PC-9 (cell line): ENCODE data around the gene ZBTB8B. TPM values are rescaled to one million over a fixed set of nuclear protein-coding genes. Genes with fewer than 3 reads are reported as not detected.
"Not testable (repeated sequence)": the region's sequence is repeated elsewhere in the genome, so short reads cannot be mapped to it uniquely, and the experiment has no call there.

Experiments
- BruUV-seq: library from RNA; stranded (reverse); fragments of 400-500 nt; replicated peaks from 2 replicates; lab custom pipeline; 2021; lab: Mats Ljungman, UMichigan
- CTCF ChIA-PET: fragments of 300-600 bp; sonication (Branson Sonifier 250); formaldehyde crosslinking; loops from one replicate; lab custom pipeline; 2022; ENCODE audit warnings: antibody characterized with exemption; lab: Charles Lee
- POLR2A ChIA-PET: fragments of 300-600 bp; sonication (Branson Sonifier 250); formaldehyde crosslinking; loops from one replicate; lab custom pipeline; 2022; ENCODE audit warnings: antibody characterized with exemption; ENCODE audit not compliant: unreplicated experiment; lab: Charles Lee
- DNase-seq, 2 experiments: peaks; one replicate each; pipeline versions ENCODE4 v3.0.0 to v3.0.0-alpha.2; 2015 to 2022; ENCODE audit warnings: mixed read lengths in 1 of 2
- H2AFZ ChIP-seq: fragments of 200-600 bp; sonication (generic); 2 replicates; pipeline ENCODE4 v1.8.1; 2017; ENCODE audit warnings: antibody characterized with exemption
- H3F3A ChIP-seq: fragments of 200-600 bp; sonication (generic); 2 replicates; pipeline ENCODE4 v1.8.1; 2017; ENCODE audit warnings: antibody characterized with exemption, mild to moderate bottlenecking, low read depth; ENCODE audit not compliant: insufficient read depth
- H3K27ac ChIP-seq: fragments of 200-600 bp; sonication (generic); 2 replicates; pipeline ENCODE4 v1.6.1; 2016; ENCODE audit warnings: mixed run types
- H3K27me3 ChIP-seq: fragments of 200-600 bp; sonication (generic); 2 replicates; pipeline ENCODE4 v1.6.1; 2016; ENCODE audit warnings: low read depth, mixed run types; ENCODE audit not compliant: insufficient read depth
- H3K36me3 ChIP-seq: fragments of 200-600 bp; sonication (generic); 2 replicates; pipeline ENCODE4 v1.6.1; 2016; ENCODE audit warnings: low read depth, mixed run types
- H3K4me1 ChIP-seq: fragments of 200-600 bp; sonication (generic); replicated peaks from 2 replicates; pipeline ENCODE4 v1.6.1; 2016; ENCODE audit warnings: mixed run types; ENCODE audit not compliant: insufficient read depth
- H3K4me2 ChIP-seq: fragments of 200-600 bp; sonication (generic); 2 replicates; pipeline ENCODE4 v1.6.1; 2017; ENCODE audit warnings: mixed run types
- H3K4me3 ChIP-seq: fragments of 200-600 bp; sonication (generic); 2 replicates; pipeline ENCODE4 v1.6.1; 2016; ENCODE audit warnings: mixed run types
- H3K79me2 ChIP-seq: fragments of 200-600 bp; sonication (generic); 2 replicates; pipeline ENCODE4 v1.6.1; 2017; ENCODE audit warnings: low read depth, mixed run types
- H3K9me2 ChIP-seq: fragments of 200-600 bp; sonication (generic); 2 replicates; pipeline ENCODE4 v1.8.1; 2017; ENCODE audit warnings: mild to moderate bottlenecking; ENCODE audit not compliant: insufficient read depth
- H3K9me3 ChIP-seq: fragments of 200-600 bp; sonication (generic); 2 replicates; pipeline ENCODE4 v1.8.1; 2016; ENCODE audit warnings: low read depth; ENCODE audit not compliant: insufficient read depth
- H4K20me1 ChIP-seq: fragments of 200-600 bp; sonication (generic); 2 replicates; pipeline ENCODE4 v1.8.1; 2017; ENCODE audit not compliant: insufficient read depth
- CTCF ChIP-seq: fragments of 200-600 bp; sonication (generic); conservative IDR thresholded peaks from 2 replicates; pipeline ENCODE4 v1.6.1; 2017; ENCODE audit warnings: mixed run types, antibody characterized with exemption, mild to moderate bottlenecking, moderate library complexity
- EZH2 ChIP-seq: fragments of 200-600 bp; sonication (generic); IDR thresholded peaks from 2 replicates; pipeline ENCODE4 v1.8.0; 2017; ENCODE audit warnings: antibody characterized with exemption, low read depth
- intact Hi-C: fragments of 100-400 bp; cut with micrococcal nuclease; formaldehyde crosslinking; loops from one replicate; pipeline ENCODE4 v1.10.0; 2022; ENCODE audit not compliant: unreplicated experiment
- total RNA-seq: library from RNA; stranded (reverse); gene quantifications from 2 replicates; pipeline ENCODE4 v1.2.3, GENCODE V29; 2021

The ZBTB8B gene
- total RNA-seq, 1 experiment from 2014 or later, result 0.09 TPM

- no peak overlapping the region for H3K27ac ChIP-seq
- H3K4me3 ChIP-seq, result no peak overlapping the region
- H3K9me2 ChIP-seq, result no peaks in the 10 kb centered on the region
- no peaks in the 10 kb centered on the region; the same call in 1 of the 2 replicates for H3F3A ChIP-seq
- H3K36me3 ChIP-seq, result no peaks in the 10 kb centered on the region
- DNase-seq, result peak in 1 of 2 experiments; percentile 14
- H3K4me2 ChIP-seq, result no peak overlapping the region
- no TSS peak for BruUV-seq
- CTCF ChIA-PET, result interaction anchor here (0.6 kb wide), 1 partner anchor 256 kb away, joined by 3 read pairs; no protein-coding TSS in a partner anchor
- no peak for TF ChIP-seq CTCF
- no peak for TF ChIP-seq EZH2
- H3K27me3 ChIP-seq, result peaks cover 29% of the 10 kb centered on the region
- no peaks in the 10 kb centered on the region for H3K4me1 ChIP-seq
- intact Hi-C loops, result no loop called here
- H2AFZ ChIP-seq, result no peak overlapping the region
- peaks cover 13% of the 10 kb centered on the region; the same call in 1 of the 2 replicates for H3K9me3 ChIP-seq
- POLR2A ChIA-PET, result interaction anchor here (0.6 to 0.7 kb wide), 2 partner anchors 109 to 306 kb away, joined by 3 to 7 read pairs; no protein-coding TSS in a partner anchor
- H3K79me2 ChIP-seq, result no peaks in the 10 kb centered on the region
- no peaks in the 10 kb centered on the region for H4K20me1 ChIP-seq
Measured at GRCh38 chr1:32454726-32455125, 10.1 kb upstream of the ZBTB8B start.

GRCh38 chr1:32455958-32456357 lies 8.9 kb upstream of the ZBTB8B start:
- no peak for DNase-seq
- Histone ChIP-seq H3K4me1 (no peaks in the 10 kb centered on the region), H3K27ac (no peak overlapping the region), H4K20me1 (no peaks in the 10 kb centered on the region), H3K4me3 (no peak overlapping the region), H3K27me3 (peaks cover 28% of the 10 kb centered on the region), H3F3A (no peaks in the 10 kb centered on the region; the same call in 1 of the 2 replicates), H3K9me3 (peaks cover 14% of the 10 kb centered on the region; the same call in 1 of the 2 replicates), H3K36me3 (no peaks in the 10 kb centered on the region), H2AFZ (no peak overlapping the region), H3K4me2 (no peak overlapping the region), H3K9me2 (no peaks in the 10 kb centered on the region), H3K79me2 (no peaks in the 10 kb centered on the region)
- intact Hi-C loops, result no loop called here
- CTCF ChIA-PET, result no interaction called here
- POLR2A ChIA-PET, result no interaction called here
- BruUV-seq, result no TSS peak
- TF ChIP-seq EZH2 (no peak), CTCF (no peak)

GRCh38 chr1:32458798-32459197 lies 6.1 kb upstream of the ZBTB8B start:
- Histone ChIP-seq H3K27me3 (peaks cover 19% of the 10 kb centered on the region; the same call in 1 of the 2 replicates), H3K9me3 (peaks cover 14% of the 10 kb centered on the region; the same call in 1 of the 2 replicates)
- H3K79me2 ChIP-seq, DNase-seq, H3F3A ChIP-seq, H2AFZ ChIP-seq, H3K9me2 ChIP-seq, H3K36me3 ChIP-seq, H3K27ac ChIP-seq, POLR2A ChIA-PET, H3K4me2 ChIP-seq, H3K4me3 ChIP-seq, BruUV-seq, H3K4me1 ChIP-seq, H4K20me1 ChIP-seq, CTCF ChIA-PET, intact Hi-C loops: not testable (repeated sequence)

- intact Hi-C loops, H2AFZ ChIP-seq, DNase-seq, H3K79me2 ChIP-seq, H3K27ac ChIP-seq, H3K4me2 ChIP-seq, H3K4me1 ChIP-seq, CTCF ChIA-PET, H4K20me1 ChIP-seq, BruUV-seq, H3F3A ChIP-seq, POLR2A ChIA-PET, H3K36me3 ChIP-seq, H3K4me3 ChIP-seq, H3K9me2 ChIP-seq: not testable (repeated sequence)
- peaks cover 45% of the 10 kb centered on the region for H3K27me3 ChIP-seq
- H3K9me3 ChIP-seq, result peaks cover 12% of the 10 kb centered on the region; the same call in 1 of the 2 replicates
Measured at GRCh38 chr1:32462977-32463376, 1.9 kb upstream of the ZBTB8B start.
